H1 (cell line): Measurements from ENCODE around the gene OPN5. TPM values are rescaled to one million over a fixed set of nuclear protein-coding genes. Genes with fewer than 3 reads are reported as not detected.

ENCODE experiments used
- CTCF ChIA-PET: fragments of 300-600 bp; sonication (Branson Sonifier 250); formaldehyde crosslinking; loops from one replicate; lab custom pipeline; 2021; ENCODE audit not compliant: partially characterized antibody; lab: Charles Lee
- POLR2A ChIA-PET: fragments of 300-600 bp; sonication (Branson Sonifier 250); formaldehyde crosslinking; loops from one replicate; lab custom pipeline; 2021; ENCODE audit warnings: inconsistent platforms; ENCODE audit not compliant: partially characterized antibody; lab: Charles Lee
- DNase-seq, 2 experiments: peaks; one replicate each; pipeline versions ENCODE4 v3.0.0 to v3.0.0-alpha.2; 2010 to 2022; ENCODE audit warnings: low spot score in 2 of 2, low read depth in 1 of 2, mixed read lengths in 1 of 2
- FAIRE-seq: peaks from 2 replicates; lab custom pipeline; 2011; peaks lifted over from hg19 to GRCh38; lab: Jason Lieb, UNC
- H2AFZ ChIP-seq: 2 replicates; pipeline ENCODE4 v1.8.1; 2012; ENCODE audit warnings: low read length, inconsistent platforms
- H2AK5ac ChIP-seq: 2 replicates; pipeline ENCODE4 v1.6.1; 2013; ENCODE audit warnings: low read depth, low read length
- H2BK120ac ChIP-seq: replicated peaks from 2 replicates; pipeline ENCODE3; 2013; ENCODE audit warnings: low read depth, low read length, inconsistent platforms
- H2BK12ac ChIP-seq: 2 replicates; pipeline ENCODE4 v1.6.1; 2013; ENCODE audit warnings: low read depth, low read length
- H2BK15ac ChIP-seq: 2 replicates; pipeline ENCODE4 v1.6.1; 2013; ENCODE audit warnings: low read length
- H2BK20ac ChIP-seq: 2 replicates; pipeline ENCODE4 v1.6.1; 2013; ENCODE audit warnings: low read length
- H2BK5ac ChIP-seq: 2 replicates; pipeline ENCODE4 v1.6.1; 2013; ENCODE audit warnings: low read depth, low read length
- H3K14ac ChIP-seq: 2 replicates; pipeline ENCODE4 v1.6.1; 2013; ENCODE audit warnings: inconsistent platforms; ENCODE audit not compliant: insufficient read length
- H3K18ac ChIP-seq: 2 replicates; pipeline ENCODE4 v1.6.1; 2013; ENCODE audit warnings: low read length; ENCODE audit errors: extremely low read depth
- H3K23ac ChIP-seq: 2 replicates; pipeline ENCODE4 v1.6.1; 2013; ENCODE audit warnings: inconsistent platforms; ENCODE audit not compliant: insufficient read length
- H3K23me2 ChIP-seq: 2 replicates; pipeline ENCODE4 v1.6.1; 2013; ENCODE audit warnings: low read depth, low read length
- H3K27ac ChIP-seq: 2 replicates; pipeline ENCODE4 v1.6.1; 2011; ENCODE audit warnings: low read depth, low read length, inconsistent platforms
- H3K27me3 ChIP-seq, 4 experiments: replicated peaks in 1 of 4; 1 replicate in 1 of 4; 2 replicates in 3 of 4; pipeline versions ENCODE4 v1.6.1 to v1.8.1; 2011 to 2013; ENCODE audit warnings: low read length in 3 of 4, mild to moderate bottlenecking in 3 of 4, inconsistent platforms in 2 of 4, mixed read lengths in 2 of 4, moderate library complexity in 1 of 4; ENCODE audit not compliant: control insufficient read depth in 3 of 4, insufficient read depth in 3 of 4; ENCODE audit errors: extremely low read depth in 1 of 4
- H3K36me3 ChIP-seq, 4 experiments: 2 replicates each; pipeline versions ENCODE4 v1.6.1 to v1.8.1; 2011 to 2013; ENCODE audit warnings: mild to moderate bottlenecking in 4 of 4, low read length in 3 of 4, moderate library complexity in 2 of 4, control low read depth in 1 of 4, inconsistent platforms in 1 of 4; ENCODE audit not compliant: insufficient read depth in 4 of 4, control insufficient read depth in 2 of 4
- H3K4ac ChIP-seq: replicated peaks from 2 replicates; pipeline ENCODE3; 2013; ENCODE audit warnings: low read length, low read depth, mixed read lengths, inconsistent platforms; ENCODE audit not compliant: insufficient read length
- H3K4me1 ChIP-seq, 4 experiments: replicated peaks in 1 of 4; 1 replicate in 1 of 4; 2 replicates in 3 of 4; pipeline versions ENCODE4 v1.6.1 to v1.8.1; 2011 to 2013; ENCODE audit warnings: low read length in 3 of 4, inconsistent platforms in 2 of 4, mixed read lengths in 1 of 4; ENCODE audit not compliant: insufficient read depth in 4 of 4, control insufficient read depth in 3 of 4
- H3K4me2 ChIP-seq, 2 experiments: 2 replicates each; pipeline versions ENCODE4 v1.6.1 to v1.8.1; 2011 to 2013; ENCODE audit warnings: low read depth in 2 of 2, low read length in 2 of 2, control low read depth in 1 of 2, inconsistent platforms in 1 of 2, mild to moderate bottlenecking in 1 of 2; ENCODE audit not compliant: insufficient read depth in 1 of 2
- H3K4me3 ChIP-seq, 4 experiments: fragments of 200-600, 300-600 bp in 1 of 4; sonication (generic), shearing (Covaris generic), sonication (Bioruptor Twin) in 1 of 4; 2 replicates each; pipeline versions ENCODE4 v1.5.1 to v1.8.1; 2011 to 2016; ENCODE audit warnings: low read length in 4 of 4, low read depth in 3 of 4, control low read depth in 2 of 4, inconsistent platforms in 2 of 4, mild to moderate bottlenecking in 2 of 4, mixed read lengths in 1 of 4, moderate library complexity in 1 of 4; ENCODE audit not compliant: insufficient read depth in 2 of 4; ENCODE audit errors: extremely low read depth in 1 of 4
- H3K56ac ChIP-seq: replicated peaks from 2 replicates; pipeline ENCODE3; 2013; ENCODE audit warnings: low read depth, mild to moderate bottlenecking, mixed read lengths, low read length, inconsistent platforms; ENCODE audit not compliant: insufficient read length
- H3K79me1 ChIP-seq: 2 replicates; pipeline ENCODE4 v1.6.1; 2013; ENCODE audit warnings: low read depth, low read length, control low read depth
- H3K79me2 ChIP-seq, 2 experiments: 2 replicates each; pipeline versions ENCODE4 v1.6.1 to v1.8.1; 2012 to 2013; ENCODE audit warnings: low read length in 2 of 2, mild to moderate bottlenecking in 2 of 2, inconsistent platforms in 1 of 2; ENCODE audit not compliant: insufficient read depth in 2 of 2, control insufficient read depth in 1 of 2
- H3K9ac ChIP-seq, 4 experiments: replicated peaks in 1 of 4; 1 replicate in 1 of 4; 2 replicates in 3 of 4; pipeline versions ENCODE4 v1.6.1 to v1.8.1; 2011 to 2013; ENCODE audit warnings: low read depth in 3 of 4, low read length in 3 of 4, control low read depth in 2 of 4, mild to moderate bottlenecking in 2 of 4, moderate library complexity in 2 of 4, inconsistent platforms in 1 of 4; ENCODE audit errors: extremely low read depth in 1 of 4
- H3K9me3 ChIP-seq, 2 experiments: 2 replicates each; pipeline versions ENCODE4 v1.6.1 to v1.8.1; 2012 to 2013; ENCODE audit warnings: mild to moderate bottlenecking in 2 of 2, moderate library complexity in 2 of 2, control low read depth in 1 of 2, inconsistent platforms in 1 of 2, low read depth in 1 of 2, low read length in 1 of 2, mixed read lengths in 1 of 2; ENCODE audit not compliant: insufficient read depth in 2 of 2
- H4K20me1 ChIP-seq, 2 experiments: replicated peaks in 1 of 2; 2 replicates each; pipeline versions ENCODE3 to v1.8.1; 2011 to 2013; ENCODE audit warnings: inconsistent platforms in 2 of 2, low read length in 2 of 2, mild to moderate bottlenecking in 1 of 2; ENCODE audit not compliant: insufficient read depth in 2 of 2, control insufficient read depth in 1 of 2
- H4K5ac ChIP-seq: 2 replicates; pipeline ENCODE4 v1.6.1; 2013; ENCODE audit warnings: low read length, low read depth, mixed read lengths, inconsistent platforms; ENCODE audit not compliant: insufficient read length
- H4K8ac ChIP-seq: 2 replicates; pipeline ENCODE4 v1.8.0; 2013; ENCODE audit warnings: mild to moderate bottlenecking, moderate library complexity, low read length, inconsistent platforms; ENCODE audit not compliant: insufficient read depth; ENCODE audit errors: extremely low read depth
- H4K91ac ChIP-seq: replicated peaks from 2 replicates; pipeline ENCODE3; 2013; ENCODE audit warnings: low read length, mixed read lengths, inconsistent platforms; ENCODE audit not compliant: insufficient read length
- BCL11A ChIP-seq, 2 experiments: IDR thresholded peaks; one replicate each; pipeline ENCODE4 v1.6.1; 2011; ENCODE audit warnings: low read depth in 2 of 2, low read length in 2 of 2, mild to moderate bottlenecking in 2 of 2
- CBX5 ChIP-seq: fragments of 300-800, 300-1000 bp; sonication (generic); IDR thresholded peaks from 2 replicates; pipeline ENCODE4 v1.7.1; 2016; ENCODE audit warnings: antibody characterized with exemption, low read length, low read depth
- CREB1 ChIP-seq: IDR thresholded peaks from 2 replicates; pipeline ENCODE4 v1.6.1; 2012; ENCODE audit warnings: inconsistent platforms
- HDAC6 ChIP-seq: IDR thresholded peaks from one replicate; pipeline ENCODE4 v1.7.1; 2012; ENCODE audit warnings: low read depth, mild to moderate bottlenecking, inconsistent platforms, low read length, moderate library complexity
- JUN ChIP-seq: IDR thresholded peaks from 2 replicates; pipeline ENCODE4 v1.6.1; 2011; ENCODE audit warnings: low read depth, mild to moderate bottlenecking, improper control_type of control experiment, low read length
- JUND ChIP-seq: IDR thresholded peaks from 2 replicates; pipeline ENCODE4 v1.6.1; 2011; ENCODE audit warnings: mild to moderate bottlenecking, improper control_type of control experiment, low read length
- KDM5A ChIP-seq: fragments of 200-600 bp; IDR thresholded peaks from 2 replicates; pipeline ENCODE4 v1.7.1; 2012; ENCODE audit warnings: mild to moderate bottlenecking, low read length, inconsistent platforms, mixed read lengths
- NANOG ChIP-seq: IDR thresholded peaks from 2 replicates; pipeline ENCODE4 v1.6.1; 2011; ENCODE audit warnings: low read length, low read depth, mild to moderate bottlenecking, inconsistent platforms; ENCODE audit not compliant: insufficient read depth, poor library complexity, severe bottlenecking
- POLR2AphosphoS5 ChIP-seq: IDR thresholded peaks from 2 replicates; pipeline ENCODE4 v1.6.1; 2011; ENCODE audit warnings: low read depth, low read length
- RFX5 ChIP-seq: IDR thresholded peaks from 2 replicates; pipeline ENCODE4 v1.6.1; 2011; ENCODE audit warnings: low read depth, low read length, improper control_type of control experiment, borderline replicate concordance
- SIX5 ChIP-seq: IDR thresholded peaks from 2 replicates; pipeline ENCODE4 v1.6.1; 2011; ENCODE audit warnings: mild to moderate bottlenecking, low read depth, low read length
- SRF ChIP-seq: IDR thresholded peaks from 2 replicates; pipeline ENCODE4 v1.6.1; 2011; ENCODE audit warnings: mild to moderate bottlenecking, low read depth, low read length, moderate library complexity
- TAF7 ChIP-seq: optimal IDR thresholded peaks from 2 replicates; pipeline ENCODE3; 2011; ENCODE audit warnings: low read depth, mild to moderate bottlenecking, inconsistent platforms, low read length, moderate library complexity, borderline replicate concordance
- TCF12 ChIP-seq: IDR thresholded peaks from 2 replicates; pipeline ENCODE4 v1.6.1; 2011; ENCODE audit warnings: low read depth, mild to moderate bottlenecking, low read length
- YY1 ChIP-seq: IDR thresholded peaks from 2 replicates; pipeline ENCODE4 v1.6.1; 2011; ENCODE audit warnings: low read depth, mild to moderate bottlenecking, low read length
- WGBS, 2 experiments: shearing (Covaris generic) in 1 of 2; methylation state at CpG; one replicate each; pipeline versions ENCODE4 v1.1.6 to v1.1.7; 2013 to 2015; ENCODE audit warnings: low lambda C conversion rate in 2 of 2, mixed read lengths in 2 of 2, inconsistent platforms in 1 of 2, low coverage in 1 of 2, missing lambda C conversion rate in 1 of 2; ENCODE audit not compliant: insufficient replicate concordance in 2 of 2, insufficient coverage in 1 of 2, insufficient read length in 1 of 2; ENCODE audit errors: extremely low coverage in 1 of 2, missing lambda C conversion rate in 1 of 2; 5-methylcytosine and 5-hydroxymethylcytosine counted together
- polyA plus RNA-seq, 7 experiments: library from polyadenylated mRNA; depleted of rRNA in 3 of 7; stranded (reverse) in 5 of 7; unstranded in 2 of 7; fragments of >200 nt in 5 of 7; fragments of 200-250 nt in 2 of 7; gene quantifications; 1 replicate in 5 of 7; 2 replicates in 1 of 7; 4 replicates in 1 of 7; pipeline versions ENCODE4 v1.2.1 to v1.2.3, GENCODE V29; 2011 to 2013; ENCODE audit warnings: missing spikeins in 2 of 7, mixed read lengths in 2 of 7
- total RNA-seq: library from RNA; stranded (reverse); fragmentation: NEBNext Ultra II Directional; extraction: Animal tissue kit (Norgen Biotek cat#: 25700); gene quantifications from 2 replicates; pipeline ENCODE4 v1.2.1, GENCODE V29; 2021

OPN5 gene
- total and polyA plus RNA-seq, 2 of the 8 experiments (the other 6 are each of a cell fraction or from before 2014, with no cell fraction given): not detected

- Histone ChIP-seq H2BK120ac (no peak overlapping the region), H3K36me3 (no peaks in the 10 kb centered on the region), H3K4me1 (no peaks in the 10 kb centered on the region), H2BK15ac (no peak overlapping the region), H4K91ac (no peak overlapping the region), H3K4me2 (no peak overlapping the region), H2BK20ac (no peak overlapping the region), H3K56ac (no peak overlapping the region), H2BK12ac (no peak overlapping the region), H2BK5ac (no peak overlapping the region), H3K9ac (no peak overlapping the region), H3K23me2 (no peaks in the 10 kb centered on the region), H3K23ac (no peak overlapping the region), H3K14ac (no peak overlapping the region), H2AK5ac (no peak overlapping the region), H4K20me1 (no peaks in the 10 kb centered on the region), H3K18ac (no peak overlapping the region), H3K27ac (no peak overlapping the region), H3K79me1 (no peaks in the 10 kb centered on the region), H3K79me2 (no peaks in the 10 kb centered on the region), H3K27me3 (no peaks in the 10 kb centered on the region), H4K8ac (no peak overlapping the region), H3K4ac (no peak overlapping the region), H2AFZ (no peak overlapping the region), H3K9me3 (no peaks in the 10 kb centered on the region), H3K4me3 (no peak overlapping the region), H4K5ac (no peak overlapping the region)
- 91% methylated on average over 6 of the region's 6 CpGs; no CpG with 5 or more reads in 1 of the 2 experiments for WGBS, 2 experiments
- DNase-seq: no peak
- POLR2A ChIA-PET: no interaction called here
- FAIRE-seq: no peak
- CTCF ChIA-PET: interaction anchor here (0.8 to 1.5 kb wide), 2 partner anchors 12 to 34 kb away, joined by 3 to 5 read pairs; no protein-coding TSS in a partner anchor
- no peak for TF ChIP-seq SIX5
- no peak for TF ChIP-seq KDM5A
- no peak for TF ChIP-seq HDAC6
- TF ChIP-seq BCL11A (IDR thresholded peaks at IDR 0.05; ENCODE audit: low read depth in 2 of 2, low read length in 2 of 2): no peak
- no peak for TF ChIP-seq CBX5
- TF ChIP-seq YY1: no peak
- TF ChIP-seq CREB1: no peak
- no peak for TF ChIP-seq TAF7
- TF ChIP-seq POLR2AphosphoS5: no peak
- TF ChIP-seq JUND: no peak
- TF ChIP-seq JUN: no peak
- TF ChIP-seq NANOG: no peak
- TF ChIP-seq TCF12: no peak
- TF ChIP-seq RFX5: no peak
- no peak for TF ChIP-seq SRF
These were observed 41.2 kb downstream of the OPN5 start for GRCh38 chr6:47822856-47823554.
